GM12891 (cell line): ENCODE data around the gene ALB.

ENCODE experiments used
- PAX5 ChIP-seq: IDR thresholded peaks from 2 replicates; pipeline ENCODE4 v1.6.1; 2011; ENCODE audit warnings: low read length, moderate library complexity, mild to moderate bottlenecking; ENCODE audit not compliant: insufficient read depth, severe bottlenecking
- POLR2A ChIP-seq: IDR thresholded peaks from 2 replicates; pipeline ENCODE4 v1.6.1; 2011; ENCODE audit warnings: low read depth, low read length, control low read depth
- POLR2AphosphoS5 ChIP-seq: IDR thresholded peaks from 2 replicates; pipeline ENCODE4 v1.6.1; 2011; ENCODE audit warnings: low read depth, low read length, control low read depth
- POU2F2 ChIP-seq: IDR thresholded peaks from 2 replicates; pipeline ENCODE4 v1.6.1; 2011; ENCODE audit warnings: low read depth, mild to moderate bottlenecking, control low read depth, low read length, moderate library complexity
- TAF1 ChIP-seq: IDR thresholded peaks from 2 replicates; pipeline ENCODE4 v1.6.1; 2011; ENCODE audit warnings: low read depth, low read length, control low read depth

- TF ChIP-seq POLR2A (no peak), TAF1 (no peak), POLR2AphosphoS5 (no peak), PAX5 (no peak), POU2F2 (no peak)
Measured at GRCh38 chr4:73413294-73413755, 9.2 kb downstream of the ALB start.
